Large intestine (tissue), 3 donors: ENCODE data around the gene GRB2. TPM values are rescaled to one million over a fixed set of nuclear protein-coding genes. Genes with fewer than 3 reads are reported as not detected.

Experiments
- DNase-seq, 2 donors: peaks; one replicate each; pipeline versions ENCODE4 v3.0.0 to v3.0.0-alpha.2; 2013
- H3K27ac ChIP-seq: one replicate; pipeline ENCODE4 v1.5.1; 2013; ENCODE audit warnings: low read length
- H3K27me3 ChIP-seq: 2 replicates; pipeline ENCODE4 v1.6.1; 2013; ENCODE audit warnings: low read length; ENCODE audit not compliant: control insufficient read depth, insufficient read depth
- H3K36me3 ChIP-seq: 2 replicates; pipeline ENCODE4 v1.6.1; 2013; ENCODE audit warnings: low read length; ENCODE audit not compliant: control insufficient read depth, insufficient read depth
- H3K4me1 ChIP-seq: one replicate; pipeline ENCODE4 v1.6.1; 2013; ENCODE audit warnings: low read length; ENCODE audit not compliant: control insufficient read depth, insufficient read depth
- H3K4me3 ChIP-seq: one replicate; pipeline ENCODE4 v1.5.1; 2013; ENCODE audit warnings: low read length
- H3K9me3 ChIP-seq: one replicate; pipeline ENCODE4 v1.6.1; 2013; ENCODE audit warnings: mild to moderate bottlenecking, low read depth, low read length, moderate library complexity; ENCODE audit not compliant: control insufficient read depth
- WGBS: methylation state at CpG from one replicate; pipeline ENCODE4 v1.1.5; 2013; ENCODE audit warnings: low lambda C conversion rate; ENCODE audit not compliant: insufficient coverage; 5-methylcytosine and 5-hydroxymethylcytosine counted together
- polyA plus RNA-seq: library from polyadenylated mRNA; unstranded; fragments of 120-200 nt; gene quantifications from one replicate; pipeline ENCODE4 v1.2.1, GENCODE V29; 2013

GRB2 gene
- polyA plus RNA-seq, 1 donor, result 67.7 TPM

DNA sequence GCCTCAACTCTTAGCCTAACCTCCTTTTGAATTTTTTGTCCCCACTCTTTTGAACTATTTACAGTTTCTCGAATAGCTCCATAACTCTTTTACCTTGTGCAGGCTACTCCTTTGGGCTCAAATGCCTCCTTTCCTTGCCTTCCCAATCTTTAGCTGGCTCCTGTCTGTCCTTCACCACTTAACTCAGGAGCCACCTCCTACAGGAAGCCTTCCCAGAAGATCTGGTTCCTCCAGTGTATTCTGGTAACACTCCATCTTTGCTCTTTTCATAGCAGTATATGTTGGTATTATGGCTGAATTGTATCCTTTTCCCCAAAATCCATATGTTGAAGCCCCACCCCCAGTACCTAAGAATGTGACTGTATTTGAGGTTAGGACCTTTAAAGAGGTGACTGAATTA, 9.0 kb upstream of the GRB2 start:
- peaks cover 16% of the 10 kb centered on the region for H3K4me1 ChIP-seq
- DNase-seq, result no peak
- no peak overlapping the region for H3K27ac ChIP-seq
- 100% methylated on average over 1 of the region's 1 CpG for WGBS
- H3K4me3 ChIP-seq, result no peak overlapping the region
- H3K36me3 ChIP-seq, result no peaks in the 10 kb centered on the region
- no peaks in the 10 kb centered on the region for H3K9me3 ChIP-seq
- no peaks in the 10 kb centered on the region for H3K27me3 ChIP-seq

DNA sequence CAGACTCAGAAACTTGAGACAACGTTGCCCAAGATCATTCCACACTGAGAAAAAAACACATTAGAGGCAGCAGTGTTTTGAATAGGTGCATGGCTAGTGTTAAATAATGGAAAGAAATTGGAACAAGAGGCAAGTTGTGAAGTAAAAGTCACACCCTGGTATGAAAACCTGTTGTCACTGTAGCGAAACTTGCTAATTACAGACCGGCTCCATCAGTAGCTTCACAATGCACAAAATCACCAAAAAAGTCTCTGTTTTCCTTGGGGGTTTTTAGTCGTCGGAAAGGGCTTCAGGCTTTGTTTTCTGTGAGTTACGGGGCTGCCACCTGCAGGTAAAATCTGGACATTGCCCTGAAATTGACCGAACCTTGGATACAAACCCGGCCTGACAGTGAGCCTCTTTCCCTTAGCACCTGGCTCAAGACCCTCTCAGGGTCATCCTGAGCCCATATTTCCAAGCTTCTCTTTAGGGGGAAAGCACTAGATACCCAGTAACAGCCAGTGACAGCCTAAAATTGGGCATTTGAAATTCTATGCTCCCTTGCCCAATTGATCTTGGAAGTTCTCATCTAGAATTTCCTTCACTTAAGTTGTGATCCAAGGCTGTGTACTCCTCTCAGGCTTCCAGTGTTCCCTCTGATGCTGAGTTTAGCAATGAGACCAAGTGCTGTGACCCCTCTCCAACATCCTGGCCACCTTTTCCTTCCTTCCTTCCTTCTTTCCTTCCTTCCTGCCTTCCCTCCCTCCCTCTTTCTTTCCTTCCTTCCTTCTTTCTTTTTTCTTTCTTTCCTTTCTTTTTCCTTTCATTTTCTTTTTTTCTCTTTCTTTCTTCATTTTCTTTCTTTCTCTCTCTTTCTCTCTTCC, 7.2 kb upstream of the GRB2 start:
- no peak overlapping the region for H3K4me3 ChIP-seq
- WGBS, result no CpG with 5 or more reads among the region's 8 CpGs

GRCh38 chr17:75411328-75412067, 6.0 kb upstream of the GRB2 start:
- H3K27me3 ChIP-seq, result no peaks in the 10 kb centered on the region
- no peak for DNase-seq
- H3K9me3 ChIP-seq, result no peaks in the 10 kb centered on the region
- H3K4me1 ChIP-seq, result peaks cover 3% of the 10 kb centered on the region
- WGBS, result 100% methylated on average over 1 of the region's 5 CpGs
- no peak overlapping the region for H3K27ac ChIP-seq
- H3K4me3 ChIP-seq, result no peak overlapping the region
- no peaks in the 10 kb centered on the region for H3K36me3 ChIP-seq

More for the DNA sequence above, 7.2 kb upstream of the GRB2 start:
- H3K4me1 ChIP-seq, result peaks cover 6% of the 10 kb centered on the region
- H3K9me3 ChIP-seq, result no peaks in the 10 kb centered on the region
- H3K27ac ChIP-seq, result no peak overlapping the region
- H3K27me3 ChIP-seq, result no peaks in the 10 kb centered on the region
- no peaks in the 10 kb centered on the region for H3K36me3 ChIP-seq
- peak; percentile 31 to 58 for DNase-seq

DNA sequence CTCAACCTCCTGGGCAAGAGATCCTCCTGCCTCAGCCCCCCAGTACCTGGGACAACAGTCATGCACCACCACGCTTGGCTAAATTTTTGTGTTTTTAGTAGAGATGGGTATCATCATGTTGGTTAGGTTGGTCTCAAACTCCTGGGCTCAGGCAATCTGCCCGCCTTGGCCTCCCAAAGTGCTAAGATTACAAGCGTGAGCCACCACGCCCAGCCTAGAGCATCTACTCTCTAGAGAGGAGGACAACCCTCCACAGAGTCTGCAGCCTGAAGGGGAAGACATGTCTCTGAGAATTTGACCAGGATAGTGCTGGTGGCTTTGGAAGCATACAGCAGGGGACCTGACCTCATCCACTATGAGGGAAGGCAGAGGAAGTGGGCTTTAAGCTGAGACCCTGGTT, 4.7 kb upstream of the GRB2 start:
- Histone ChIP-seq H3K36me3 (no peaks in the 10 kb centered on the region), H3K4me3 (no peak overlapping the region), H3K4me1 (peaks cover 9% of the 10 kb centered on the region), H3K27ac (no peak overlapping the region), H3K9me3 (no peaks in the 10 kb centered on the region), H3K27me3 (no peaks in the 10 kb centered on the region)
- WGBS, result no CpG with 5 or more reads among the region's 4 CpGs
- no peak for DNase-seq

DNA sequence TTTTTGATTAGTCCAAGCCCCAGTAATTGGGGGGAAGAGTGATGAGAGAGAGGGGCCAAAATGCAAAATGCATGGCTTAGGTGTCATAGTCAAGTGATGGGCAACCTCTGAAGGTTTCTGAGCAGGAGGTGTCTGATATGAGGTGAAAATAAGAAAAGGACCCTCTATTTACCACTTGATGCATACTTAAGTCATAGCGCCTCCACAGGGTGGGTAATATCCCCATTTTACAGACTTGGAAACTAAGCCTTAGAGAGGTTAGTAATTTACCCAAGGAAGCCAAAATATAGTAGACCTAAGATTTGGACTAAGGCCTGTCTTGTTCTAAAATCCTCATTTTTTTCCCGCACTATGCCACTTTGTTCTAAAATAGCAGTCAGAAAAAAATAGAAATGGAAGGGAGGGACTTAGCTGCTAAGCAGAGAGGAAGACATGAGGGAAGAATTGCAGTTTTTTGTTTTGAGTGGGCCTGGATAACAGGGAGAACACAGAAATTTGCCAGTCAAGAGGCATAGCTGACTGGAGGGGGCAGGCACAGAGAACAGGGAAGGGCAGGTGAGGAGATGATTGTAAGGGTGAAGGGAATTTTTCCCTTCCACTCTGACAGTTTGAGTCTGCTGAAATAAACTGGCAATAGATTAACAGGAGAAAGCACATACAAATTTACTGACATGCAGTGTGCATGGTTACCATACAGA, 2.3 kb upstream of the GRB2 start:
- H3K9me3 ChIP-seq, result no peaks in the 10 kb centered on the region
- H3K4me1 ChIP-seq, result peaks cover 9% of the 10 kb centered on the region
- H3K36me3 ChIP-seq, result no peaks in the 10 kb centered on the region
- H3K4me3 ChIP-seq, result no peak overlapping the region
- WGBS, result 100% methylated on average over 1 of the region's 2 CpGs
- H3K27me3 ChIP-seq, result no peaks in the 10 kb centered on the region
- no peak for DNase-seq
- no peak overlapping the region for H3K27ac ChIP-seq

- H3K36me3 ChIP-seq, result no peaks in the 10 kb centered on the region
- no peak for DNase-seq
- H3K4me1 ChIP-seq, result peaks cover 9% of the 10 kb centered on the region
- H3K4me3 ChIP-seq, result peak overlapping the region; percentile 35
- no CpG with 5 or more reads among the region's 9 CpGs for WGBS
- H3K27ac ChIP-seq, result peak overlapping the region; percentile 18
- no peaks in the 10 kb centered on the region for H3K9me3 ChIP-seq
- no peaks in the 10 kb centered on the region for H3K27me3 ChIP-seq
Observed at GRCh38 chr17:75406222-75406615, 741 bp upstream of the GRB2 start.

- H3K4me1 ChIP-seq, result peaks cover 9% of the 10 kb centered on the region
- peak overlapping the region; percentile 87 for H3K27ac ChIP-seq
- no peaks in the 10 kb centered on the region for H3K27me3 ChIP-seq
- no peaks in the 10 kb centered on the region for H3K9me3 ChIP-seq
- H3K36me3 ChIP-seq, result no peaks in the 10 kb centered on the region
- peak overlapping the region; percentile 100 for H3K4me3 ChIP-seq
- 0% methylated on average over 4 of the region's 37 CpGs for WGBS
- peak; percentile 9 to 58 for DNase-seq
Observed at GRCh38 chr17:75404731-75405364, 630 bp downstream of the GRB2 start.

DNA sequence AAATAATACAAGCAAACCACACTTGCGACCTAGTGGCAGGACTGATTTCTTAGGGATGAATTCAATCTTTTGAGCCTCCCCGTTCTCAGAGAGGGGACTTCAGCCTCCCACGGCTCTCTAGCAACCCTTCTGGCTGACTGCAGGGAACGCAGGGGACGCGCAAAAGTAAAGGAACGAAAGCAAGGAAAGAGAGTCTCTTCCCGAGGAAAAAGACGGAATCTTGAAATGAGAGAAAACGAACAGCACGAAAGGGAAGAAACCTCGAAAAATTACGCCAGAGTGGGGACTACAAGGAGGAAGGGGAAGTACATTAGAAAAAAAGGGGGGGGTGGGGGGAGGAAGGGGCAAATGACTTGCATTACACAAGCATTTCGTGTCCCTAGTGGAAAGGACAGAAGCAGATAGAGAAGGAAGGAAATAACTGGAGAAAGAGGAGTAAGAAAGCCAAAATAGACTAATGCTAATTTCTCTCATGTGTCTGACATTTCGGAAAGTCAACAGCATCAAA, 1.2 kb downstream of the GRB2 start:
- Histone ChIP-seq H3K9me3 (no peaks in the 10 kb centered on the region), H3K36me3 (no peaks in the 10 kb centered on the region), H3K4me3 (peak overlapping the region; percentile 100), H3K27ac (peak overlapping the region; percentile 87), H3K4me1 (peaks cover 9% of the 10 kb centered on the region), H3K27me3 (no peaks in the 10 kb centered on the region)
- WGBS, result 1% methylated on average over 8 of the region's 15 CpGs
- DNase-seq, result peak; percentile 54 to 75

DNA sequence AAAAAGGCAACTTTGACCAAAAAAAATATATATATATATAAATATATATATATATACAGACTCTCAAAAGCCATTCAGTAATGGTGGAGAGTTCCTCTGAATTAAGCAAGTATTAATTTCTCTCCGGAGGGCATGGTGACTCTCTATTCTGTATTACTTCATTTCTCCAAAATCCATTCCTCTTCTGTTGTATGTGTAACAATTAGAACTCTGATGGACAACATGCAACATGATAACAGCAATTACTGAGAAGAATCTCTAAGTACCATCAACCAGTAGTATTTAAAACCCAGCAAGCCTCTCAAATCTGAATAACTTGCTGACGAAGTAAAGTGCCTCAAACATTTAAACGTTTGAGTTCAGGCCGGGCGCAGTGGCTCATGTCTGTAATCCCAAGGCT, 2.3 kb downstream of the GRB2 start:
- no peak for DNase-seq
- Histone ChIP-seq H3K9me3 (no peaks in the 10 kb centered on the region), H3K4me3 (no peak overlapping the region), H3K36me3 (no peaks in the 10 kb centered on the region), H3K4me1 (peaks cover 9% of the 10 kb centered on the region), H3K27ac (no peak overlapping the region), H3K27me3 (no peaks in the 10 kb centered on the region)
- no CpG with 5 or more reads among the region's 5 CpGs for WGBS

DNA sequence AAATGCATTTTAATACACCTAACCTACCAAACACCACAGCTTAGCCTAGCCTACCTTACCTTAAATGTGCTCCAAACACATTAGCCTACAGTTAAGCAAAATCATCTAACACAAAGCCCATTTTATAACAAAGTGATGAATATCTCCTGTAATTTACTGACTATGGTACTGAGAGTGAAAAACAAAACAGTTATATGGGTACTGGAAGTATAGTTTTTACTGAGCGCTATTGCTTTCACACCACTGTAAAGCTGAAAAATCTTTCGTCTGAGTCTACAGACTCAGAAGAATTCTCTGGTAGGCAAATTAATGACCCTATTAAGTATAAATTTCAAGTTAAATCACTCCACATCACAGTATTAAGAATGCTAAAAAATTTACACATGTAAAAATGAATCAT, 3.5 kb downstream of the GRB2 start:
- H3K4me3 ChIP-seq, result no peak overlapping the region
- H3K9me3 ChIP-seq, result no peaks in the 10 kb centered on the region
- WGBS, result 100% methylated on average over 1 of the region's 2 CpGs
- H3K27me3 ChIP-seq, result no peaks in the 10 kb centered on the region
- H3K4me1 ChIP-seq, result peaks cover 9% of the 10 kb centered on the region
- no peaks in the 10 kb centered on the region for H3K36me3 ChIP-seq
- no peak overlapping the region for H3K27ac ChIP-seq
- no peak for DNase-seq
